Stimulated activated CD4-positive, alpha-beta T cell treated with anti-CD3 and anti-CD28 coated beads, Interleukin-12 subunit alpha, Interleukin-12 subunit beta, amount 100 ng/mL, for 4 hours (primary cell): ENCODE measurements around the gene ANKIB1.
A peak's percentile ranks its signal among the peaks of the same experiment; 100 is the strongest.
"Not testable (repeated sequence)": the region's sequence is repeated elsewhere in the genome, so short reads cannot be mapped to it uniquely, and the experiment has no call there.

Experiments
- DNase-seq: peaks from one replicate; pipeline ENCODE4 v3.0.0-alpha.2; 2020

The ANKIB1 gene, protein sequence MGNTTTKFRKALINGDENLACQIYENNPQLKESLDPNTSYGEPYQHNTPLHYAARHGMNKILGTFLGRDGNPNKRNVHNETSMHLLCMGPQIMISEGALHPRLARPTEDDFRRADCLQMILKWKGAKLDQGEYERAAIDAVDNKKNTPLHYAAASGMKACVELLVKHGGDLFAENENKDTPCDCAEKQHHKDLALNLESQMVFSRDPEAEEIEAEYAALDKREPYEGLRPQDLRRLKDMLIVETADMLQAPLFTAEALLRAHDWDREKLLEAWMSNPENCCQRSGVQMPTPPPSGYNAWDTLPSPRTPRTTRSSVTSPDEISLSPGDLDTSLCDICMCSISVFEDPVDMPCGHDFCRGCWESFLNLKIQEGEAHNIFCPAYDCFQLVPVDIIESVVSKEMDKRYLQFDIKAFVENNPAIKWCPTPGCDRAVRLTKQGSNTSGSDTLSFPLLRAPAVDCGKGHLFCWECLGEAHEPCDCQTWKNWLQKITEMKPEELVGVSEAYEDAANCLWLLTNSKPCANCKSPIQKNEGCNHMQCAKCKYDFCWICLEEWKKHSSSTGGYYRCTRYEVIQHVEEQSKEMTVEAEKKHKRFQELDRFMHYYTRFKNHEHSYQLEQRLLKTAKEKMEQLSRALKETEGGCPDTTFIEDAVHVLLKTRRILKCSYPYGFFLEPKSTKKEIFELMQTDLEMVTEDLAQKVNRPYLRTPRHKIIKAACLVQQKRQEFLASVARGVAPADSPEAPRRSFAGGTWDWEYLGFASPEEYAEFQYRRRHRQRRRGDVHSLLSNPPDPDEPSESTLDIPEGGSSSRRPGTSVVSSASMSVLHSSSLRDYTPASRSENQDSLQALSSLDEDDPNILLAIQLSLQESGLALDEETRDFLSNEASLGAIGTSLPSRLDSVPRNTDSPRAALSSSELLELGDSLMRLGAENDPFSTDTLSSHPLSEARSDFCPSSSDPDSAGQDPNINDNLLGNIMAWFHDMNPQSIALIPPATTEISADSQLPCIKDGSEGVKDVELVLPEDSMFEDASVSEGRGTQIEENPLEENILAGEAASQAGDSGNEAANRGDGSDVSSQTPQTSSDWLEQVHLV

DNA sequence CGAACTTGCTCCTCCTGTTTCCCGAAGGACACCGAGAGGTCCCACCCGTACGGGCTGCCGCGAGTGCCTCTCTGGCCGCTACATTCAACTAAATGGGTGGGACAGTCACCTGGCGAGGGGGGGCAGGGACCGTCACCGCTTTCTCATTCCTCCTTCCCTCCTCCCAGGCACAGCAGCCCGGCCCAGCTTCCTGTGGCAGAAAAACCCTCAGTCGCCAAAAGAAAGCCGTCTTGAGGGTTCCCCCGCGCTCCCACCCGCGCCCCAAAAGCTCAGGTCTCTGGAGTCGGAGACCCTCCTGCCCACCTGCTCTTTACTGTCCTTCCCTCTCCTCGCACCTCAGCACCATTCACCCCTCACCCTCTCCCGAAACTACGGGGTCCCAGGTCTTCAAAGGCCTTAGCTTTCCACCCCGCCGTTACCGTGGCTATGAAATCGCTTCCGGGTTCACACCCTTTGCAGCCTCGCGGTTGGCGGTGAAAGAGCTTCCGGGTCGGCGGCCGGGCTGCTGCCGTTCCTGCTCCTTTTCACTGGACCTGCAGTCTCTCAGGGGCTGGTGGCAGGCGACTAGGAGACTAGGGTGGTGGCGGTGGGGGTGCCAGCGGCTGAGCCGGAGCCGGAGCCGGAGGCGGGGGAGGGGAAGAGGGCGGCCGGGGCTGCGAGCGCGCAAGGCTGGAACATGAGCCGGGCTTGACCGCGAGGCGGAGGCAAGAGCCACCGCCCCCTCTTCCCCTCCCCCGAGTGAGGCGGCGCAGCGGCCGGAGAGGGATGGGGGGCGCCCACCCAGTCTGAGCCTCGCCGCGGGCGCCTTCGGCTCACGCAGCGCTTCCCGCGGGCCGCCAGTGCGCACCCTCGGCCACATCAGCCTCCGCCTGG is at the start of gene ANKIB1, which contains the start of gene KRIT1:
Gene ANKIB1, plus strand, starts transcription at position 488 of the 873 bp plus-strand sequence. CDS start 49,005 bp downstream, outside the sequence.
Gene KRIT1, minus strand, starts transcription at position 428 of the 873 bp plus-strand sequence. CDS start 3,779 bp downstream, outside the sequence.
- peak; percentile 84 for DNase-seq

DNA sequence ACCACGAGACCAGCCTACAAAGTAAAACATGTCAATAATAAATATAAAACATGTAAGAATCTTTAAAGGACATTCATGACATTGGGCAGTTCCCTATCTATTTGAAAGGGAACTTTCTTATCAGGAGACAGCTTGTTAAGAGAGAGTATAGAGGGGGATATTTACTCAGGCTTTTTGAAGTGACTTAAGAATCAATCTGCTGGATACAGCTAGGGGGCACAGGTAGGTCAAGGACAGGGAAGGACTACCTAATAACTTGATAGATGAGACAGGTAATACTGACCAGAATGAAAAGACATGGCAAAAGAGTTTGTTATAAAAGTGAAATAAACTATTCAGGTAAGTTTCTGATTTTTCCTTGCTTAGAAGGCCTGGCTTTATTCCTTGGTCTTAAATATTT is 45.0 kb upstream of the ANKIB1 start:
- DNase-seq: no peak

DNA sequence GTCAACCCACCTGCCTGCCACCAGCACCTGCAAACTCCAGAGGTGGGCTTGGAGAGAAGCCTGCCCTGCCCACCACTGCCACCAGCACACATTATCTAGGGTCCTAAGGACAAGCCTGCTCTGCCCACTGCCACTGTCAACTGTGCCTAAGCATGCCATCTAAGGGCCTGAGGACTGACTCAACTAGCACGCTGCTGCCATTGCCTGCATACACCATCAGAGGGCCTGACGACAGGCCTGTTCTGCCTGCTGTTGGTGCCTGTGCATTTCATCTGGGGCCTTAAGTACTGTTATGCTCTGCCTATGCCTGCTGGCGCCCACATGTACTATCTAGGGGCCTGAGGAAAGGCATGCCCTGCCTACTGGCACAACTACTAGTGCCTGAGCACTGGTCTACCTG is 39.8 kb upstream of the ANKIB1 start:
- no peak for DNase-seq

DNA sequence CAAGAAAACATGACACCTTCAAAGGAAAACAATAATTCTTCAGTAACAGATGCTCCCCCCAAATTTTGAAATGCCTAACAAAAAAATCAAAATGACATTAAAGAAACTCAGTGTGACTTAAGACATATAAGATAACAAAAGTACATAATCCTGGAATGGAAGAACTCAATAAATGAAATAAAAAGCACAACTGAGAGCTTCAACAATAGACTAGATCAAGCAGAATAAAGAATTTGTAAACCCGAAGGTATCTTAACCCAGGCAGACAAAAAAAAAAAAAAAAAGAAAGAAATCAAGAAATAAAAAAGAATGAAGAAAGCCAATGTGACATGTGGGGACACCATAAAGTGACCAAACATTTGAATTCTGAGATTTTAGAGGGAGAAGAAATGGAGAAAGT is 39.1 kb upstream of the ANKIB1 start:
- no peak for DNase-seq

DNA sequence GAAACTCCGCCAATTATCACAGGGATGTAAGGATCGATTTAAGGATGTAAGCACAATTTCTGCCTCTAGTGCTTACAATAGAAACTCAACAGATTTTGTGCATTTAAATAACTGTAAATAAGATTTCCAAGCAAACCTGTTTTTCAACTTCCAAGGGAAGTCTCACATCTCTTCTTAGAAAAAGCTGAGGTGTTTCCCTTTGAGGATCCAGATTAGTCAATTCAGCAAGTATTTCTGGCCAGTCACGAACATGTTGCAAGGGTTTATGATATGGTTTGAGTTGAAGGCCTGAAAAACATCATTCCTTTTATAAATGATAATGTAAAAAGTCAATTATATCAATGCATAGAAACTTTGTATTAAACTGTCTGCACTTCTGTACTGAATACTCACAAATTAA is 24.0 kb upstream of the ANKIB1 start:
- DNase-seq: no peak

DNA sequence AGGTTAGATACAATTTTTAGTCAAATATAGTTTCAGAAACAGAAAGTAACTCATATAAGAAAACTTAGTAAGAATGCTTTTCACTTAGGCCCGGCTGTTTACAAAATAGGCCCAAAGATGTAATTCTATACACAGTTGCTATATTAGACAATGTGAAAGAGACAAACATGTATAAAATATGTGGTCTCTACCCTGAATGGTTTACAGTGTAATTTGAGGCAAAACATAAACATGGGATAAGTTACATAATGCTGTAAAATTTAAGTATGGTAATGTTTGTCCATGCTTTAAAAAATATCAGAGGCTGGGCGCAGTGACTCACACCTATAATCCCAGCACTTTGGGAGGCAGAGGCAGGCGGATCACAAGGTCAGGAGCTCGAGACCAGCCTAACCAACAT is 18.8 kb upstream of the ANKIB1 start:
- no peak for DNase-seq

DNA sequence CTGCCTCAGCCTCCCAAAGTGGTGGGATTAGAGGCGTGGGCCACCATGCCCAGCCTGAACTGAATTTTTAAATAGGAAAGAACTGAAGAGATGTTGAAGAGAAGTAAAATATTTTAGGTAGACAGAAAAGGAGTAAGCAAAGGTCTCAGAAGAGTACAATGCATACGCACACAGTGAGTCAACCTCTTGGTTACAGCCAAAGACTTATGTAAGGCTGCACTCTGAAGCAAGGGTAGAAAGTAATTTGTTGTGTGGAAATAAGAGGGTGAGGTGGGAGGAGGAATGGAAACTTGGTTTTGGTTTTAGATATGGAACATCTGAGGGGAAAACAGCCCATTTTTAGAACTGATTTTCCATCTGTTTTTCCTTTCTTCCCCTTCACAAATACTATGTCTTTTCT is 17.7 kb upstream of the ANKIB1 start:
- no peak for DNase-seq

DNA sequence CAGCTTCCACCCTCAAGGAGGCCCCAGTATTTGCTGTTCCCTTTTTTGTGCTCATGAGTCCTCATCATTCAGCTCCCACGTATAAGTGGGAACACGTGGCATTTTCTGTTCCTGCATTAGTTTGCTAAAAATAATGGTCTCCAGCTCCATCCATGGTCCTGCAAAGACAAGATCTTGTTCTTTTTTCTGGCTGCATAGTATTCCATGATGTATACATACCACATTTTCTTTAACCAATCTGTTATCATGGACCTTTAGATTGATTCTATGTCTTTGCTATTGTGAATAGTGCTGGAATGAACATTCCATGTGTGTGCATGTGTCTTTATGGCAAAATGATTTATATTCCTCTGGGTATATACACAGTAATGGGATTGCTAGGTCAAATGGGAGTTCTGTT is 17.0 kb upstream of the ANKIB1 start:
- DNase-seq: no peak

DNA sequence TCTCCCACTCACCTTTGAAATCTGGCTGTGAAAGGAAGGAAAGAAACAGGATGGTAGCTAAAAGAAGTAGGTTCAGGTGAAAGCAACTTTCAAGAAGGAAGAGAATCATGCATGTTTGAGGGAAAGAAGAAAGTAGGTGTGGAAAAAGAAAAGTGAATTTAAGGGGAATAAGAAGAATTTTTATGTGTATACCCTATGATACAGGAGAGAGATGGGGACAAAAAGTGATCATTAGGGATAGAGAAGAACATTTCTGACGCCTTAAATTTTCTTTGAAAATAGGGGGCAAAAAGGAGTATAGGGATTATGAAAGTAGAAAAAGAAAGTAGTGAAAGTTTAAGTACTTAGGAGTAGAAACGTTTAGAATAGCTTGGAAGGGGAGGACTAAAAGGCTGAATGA is 15.2 kb upstream of the ANKIB1 start:
- DNase-seq: no peak

DNA sequence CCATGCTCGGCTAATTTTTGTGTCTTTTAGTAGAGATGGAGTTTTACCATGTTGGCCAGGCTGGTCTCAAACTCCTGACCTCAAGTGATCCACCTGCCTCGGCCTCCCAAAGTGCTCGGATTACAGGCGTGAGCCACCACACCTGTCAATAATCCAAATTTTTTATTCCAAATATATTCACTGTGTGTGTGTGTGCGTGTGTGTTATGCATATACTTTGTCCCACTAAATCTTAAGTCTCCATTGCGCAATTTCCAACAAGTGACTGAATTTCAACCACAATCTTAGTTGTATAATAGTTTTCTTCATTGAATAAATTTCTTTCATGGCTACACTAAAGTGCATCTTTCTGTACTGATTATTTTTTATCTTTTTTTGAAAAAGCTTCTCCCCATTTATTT is 2.8 kb upstream of the ANKIB1 start:
- no peak for DNase-seq

DNA sequence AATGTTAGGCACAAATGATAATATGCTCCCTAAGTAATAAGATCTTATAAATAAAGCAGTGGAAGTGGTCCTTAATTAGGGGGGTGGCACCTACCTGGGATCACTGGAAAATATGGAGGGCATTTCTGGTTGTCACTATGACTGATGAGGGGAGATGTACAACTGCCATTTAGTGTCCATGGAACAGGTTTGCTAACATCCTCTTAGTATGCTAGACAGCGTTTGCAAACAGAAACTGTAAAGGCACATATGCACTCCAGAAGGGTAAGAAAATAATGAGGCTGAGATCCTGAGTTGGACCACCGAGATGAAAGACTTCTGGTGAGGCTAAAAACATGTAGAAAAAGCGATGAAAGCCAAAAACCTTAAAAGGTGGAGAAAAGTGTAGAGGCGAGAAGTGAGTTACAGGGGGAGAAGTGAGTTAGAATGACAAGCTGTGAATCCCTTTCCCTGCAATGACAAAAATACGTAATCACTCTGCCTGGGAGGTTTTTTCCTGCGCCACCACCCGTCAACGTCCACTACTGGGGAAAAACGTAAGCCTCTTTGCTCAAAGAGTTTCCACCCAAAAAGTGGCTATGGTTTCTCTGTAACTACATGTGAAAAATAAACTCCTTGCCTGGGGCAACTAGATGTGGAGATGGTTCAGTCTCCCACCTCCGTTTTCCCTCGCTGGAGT is 827 bp upstream of the ANKIB1 start:
- no peak for DNase-seq

DNA sequence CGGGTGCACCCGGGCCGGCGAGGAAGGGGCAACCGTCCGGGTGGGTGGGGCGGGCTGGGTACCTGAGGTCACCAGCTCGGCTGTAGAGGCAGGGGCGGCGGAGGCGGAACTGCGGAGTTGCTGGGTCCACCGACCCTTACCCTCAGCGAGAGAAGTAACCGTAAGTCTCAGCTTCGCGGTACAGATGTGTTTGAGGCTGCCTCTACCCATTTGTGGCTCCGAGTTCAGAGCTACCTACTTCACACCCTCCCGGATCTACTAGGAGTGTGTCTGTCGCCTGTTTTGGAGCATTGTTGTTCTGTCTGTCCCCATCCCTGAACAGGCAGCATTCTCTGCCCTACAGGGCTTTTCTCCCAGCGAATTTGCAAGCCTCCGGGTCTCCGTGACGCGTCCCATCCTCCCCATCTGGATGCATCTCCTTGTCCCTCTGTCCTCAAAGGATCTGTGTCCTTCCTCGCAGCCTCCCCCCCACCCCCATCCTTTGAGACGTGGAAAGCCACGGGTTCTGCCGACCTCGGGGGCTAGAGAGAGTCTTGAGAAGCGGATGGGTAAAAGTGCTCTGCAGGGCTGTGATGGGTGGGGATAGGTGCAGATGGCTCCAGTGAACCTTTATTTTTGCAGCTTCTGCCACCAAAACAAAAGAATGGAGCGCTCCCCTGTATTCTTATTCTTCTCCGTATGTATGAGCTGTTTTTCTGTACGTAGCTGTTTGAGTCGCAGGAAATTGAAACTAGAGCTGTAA is 757 bp downstream of the ANKIB1 start:
- peak; percentile 3 for DNase-seq

DNA sequence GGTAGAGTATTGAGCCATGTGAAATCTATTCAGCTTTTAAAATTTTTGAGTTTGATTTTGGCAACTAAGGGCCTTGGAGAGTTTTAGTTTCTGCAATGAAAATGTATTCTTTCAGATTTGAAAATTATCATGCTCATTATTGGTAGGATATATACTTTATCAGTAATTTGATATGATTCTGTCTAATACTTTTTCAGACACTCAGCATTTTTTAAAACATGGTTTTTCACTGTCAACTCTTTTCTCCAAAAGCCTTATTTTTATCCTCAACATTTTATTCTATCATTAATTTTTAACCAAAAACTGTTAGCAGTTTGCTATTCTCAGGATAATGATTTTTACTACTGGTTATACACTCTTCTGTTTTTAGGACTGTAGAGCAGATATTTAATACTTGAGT is 4.8 kb downstream of the ANKIB1 start:
- no peak for DNase-seq

DNA sequence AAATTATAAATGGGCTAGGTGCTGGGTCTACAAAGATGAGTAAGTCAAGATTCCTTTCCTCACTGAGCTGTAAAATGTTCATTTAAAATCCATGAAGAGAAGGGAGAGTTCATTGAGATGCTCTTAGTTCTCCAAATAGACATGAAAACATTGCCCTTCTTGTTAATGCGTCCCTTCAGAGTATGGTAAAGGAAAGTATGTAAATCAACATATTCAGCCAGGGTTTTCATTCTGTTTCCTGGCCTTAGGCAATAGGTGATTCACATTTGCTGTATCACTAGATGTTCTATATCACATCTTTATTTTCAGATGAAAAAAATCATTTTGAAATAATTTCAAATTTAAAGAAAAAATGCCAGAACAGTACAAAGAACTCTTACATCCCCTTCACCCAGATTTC is 5.4 kb downstream of the ANKIB1 start:
- no peak for DNase-seq

DNA sequence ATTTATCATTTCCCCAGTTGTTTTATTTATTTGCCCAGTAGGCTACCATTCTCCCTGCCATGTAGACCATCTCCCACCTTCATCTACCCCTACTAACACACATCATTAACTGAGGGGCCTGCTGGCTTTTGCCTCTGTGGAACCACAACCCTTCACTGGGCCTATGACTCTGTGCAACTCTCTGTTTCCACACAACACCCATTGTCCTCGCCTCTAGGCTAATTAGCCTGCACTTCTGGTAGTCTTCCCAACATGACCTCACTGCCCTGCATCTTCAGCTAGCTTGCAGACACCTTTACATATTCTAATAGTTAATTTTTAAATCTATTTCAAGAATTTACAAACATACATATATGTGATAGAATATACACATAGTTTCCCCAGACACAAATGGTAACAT is 7.5 kb downstream of the ANKIB1 start:
- no peak for DNase-seq

DNA sequence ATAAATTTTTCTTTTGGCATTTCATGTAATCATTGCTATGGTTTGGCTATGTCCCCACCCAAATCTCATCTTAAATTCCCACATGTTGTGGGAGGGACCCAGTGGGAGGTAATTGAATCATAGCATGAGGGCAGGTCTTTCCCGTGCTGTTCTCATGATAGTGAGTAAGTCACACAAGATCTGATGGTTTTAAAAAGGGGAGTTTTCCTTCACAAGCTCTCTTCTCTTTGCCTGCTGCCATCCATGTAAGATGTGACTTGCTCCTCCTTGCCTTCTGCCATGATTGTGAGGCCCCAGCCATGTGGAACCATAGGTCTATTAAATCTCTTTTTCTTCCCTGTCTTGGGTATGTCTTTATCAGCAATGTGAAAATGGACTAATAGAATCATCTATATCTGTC is 9.0 kb downstream of the ANKIB1 start:
- not testable (repeated sequence) for DNase-seq

DNA sequence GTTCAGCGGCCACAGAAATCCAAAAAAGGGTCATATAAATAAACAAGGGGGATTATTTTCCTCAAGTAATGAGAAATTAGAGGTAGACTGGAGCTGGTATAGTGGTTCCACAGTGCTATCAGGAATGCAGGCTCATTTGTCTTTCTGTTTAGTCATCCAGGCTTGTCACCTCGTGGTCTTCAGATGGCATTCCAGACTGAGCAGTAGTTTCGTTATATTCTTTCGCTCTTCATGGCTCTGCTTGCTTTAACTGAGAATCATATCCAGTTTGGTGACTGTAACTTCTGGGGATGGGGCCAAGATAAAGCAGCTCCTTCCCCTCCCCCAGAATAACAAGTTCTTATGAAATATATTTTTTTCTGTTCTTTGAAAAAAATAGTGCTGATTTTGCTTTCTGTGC is 9.5 kb downstream of the ANKIB1 start:
- DNase-seq: no peak

DNA sequence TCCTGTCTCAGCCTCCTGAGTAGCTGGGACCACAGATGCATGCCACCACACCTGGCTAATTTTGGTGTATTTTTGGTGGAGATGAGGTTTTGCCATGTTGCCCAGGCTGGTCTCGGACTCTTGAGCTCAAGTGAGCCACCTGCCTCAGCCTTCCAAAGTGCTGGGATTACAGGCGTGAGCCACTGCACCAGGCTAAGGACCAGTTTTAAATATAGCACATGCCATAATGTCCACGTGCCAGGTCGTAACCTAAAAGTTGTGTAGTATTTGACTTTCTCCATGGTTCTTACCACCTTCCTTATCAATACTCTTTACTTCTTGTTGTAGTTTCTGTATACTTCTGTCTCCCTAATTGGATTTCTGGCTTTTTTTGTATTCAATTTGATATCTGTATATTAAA is 13.3 kb downstream of the ANKIB1 start:
- DNase-seq: no peak

DNA sequence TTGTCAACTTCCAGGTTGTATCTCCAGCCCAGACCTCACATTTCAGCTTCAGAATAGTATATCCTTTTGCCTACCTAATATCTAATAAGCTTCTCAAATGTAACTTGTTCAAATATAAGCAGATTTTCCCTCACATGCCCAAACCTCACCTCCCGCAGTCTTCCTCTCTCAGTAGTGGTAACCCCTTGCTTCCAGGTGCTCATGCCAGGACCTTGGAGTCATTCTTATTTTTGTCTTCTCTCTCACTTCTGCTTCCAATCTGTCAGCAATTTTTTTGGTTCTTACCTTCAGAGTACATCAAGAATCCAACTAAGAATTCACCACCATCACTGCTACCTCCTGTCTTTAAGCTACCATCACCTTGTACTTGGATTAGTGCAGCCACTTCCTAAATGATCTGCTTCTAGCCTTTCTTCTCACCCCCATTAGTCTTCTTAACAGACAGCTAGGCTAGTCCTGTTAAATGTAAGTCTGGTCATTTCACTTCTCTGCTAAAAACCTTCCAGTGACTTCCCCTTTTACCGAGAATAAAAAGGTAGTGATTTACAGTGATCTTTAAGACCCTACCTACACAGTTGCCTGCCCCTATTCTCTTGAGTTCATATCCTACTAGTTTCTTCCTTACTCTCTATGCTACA is 14.0 kb downstream of the ANKIB1 start:
- DNase-seq: no peak

DNA sequence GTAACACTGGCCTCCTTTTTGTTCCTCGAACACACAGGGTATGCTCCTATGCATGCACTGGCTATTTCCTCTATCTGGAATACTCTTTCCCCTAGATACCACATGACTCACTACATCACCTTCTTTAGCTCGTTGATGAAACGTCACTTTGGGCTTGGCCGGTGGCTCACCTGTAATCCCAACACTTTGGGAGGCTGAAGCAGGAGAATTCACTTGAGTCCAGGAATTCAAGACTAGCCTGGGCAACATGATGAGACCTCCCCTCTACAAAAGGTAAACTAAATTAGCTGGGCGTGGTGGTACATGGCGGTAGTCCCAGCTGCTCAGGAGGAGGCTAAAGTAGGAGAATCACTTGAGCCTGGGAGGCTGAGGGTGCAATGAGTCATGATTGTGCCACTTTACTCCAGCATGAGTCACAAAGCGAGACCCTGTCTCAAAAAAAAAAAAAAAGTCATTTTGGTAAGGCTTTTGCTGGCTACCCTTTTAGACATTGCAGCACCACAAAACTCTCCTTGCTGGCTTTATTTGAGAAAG is 14.5 kb downstream of the ANKIB1 start:
- no peak for DNase-seq
